ENCODE data around the gene IGFN1.

Gene IGFN1

GRCh38 chr1:201213926-201214325, 23.3 kb downstream of the IGFN1 start:
- no peak overlapping the region for H3K4me3 ChIP-seq
- no peak overlapping the region for H3K27ac ChIP-seq

GRCh38 chr1:201214461-201214860, 23.8 kb downstream of the IGFN1 start:
- H3K4me3 ChIP-seq: no peak overlapping the region
- H3K27ac ChIP-seq: no peak overlapping the region

DNA sequence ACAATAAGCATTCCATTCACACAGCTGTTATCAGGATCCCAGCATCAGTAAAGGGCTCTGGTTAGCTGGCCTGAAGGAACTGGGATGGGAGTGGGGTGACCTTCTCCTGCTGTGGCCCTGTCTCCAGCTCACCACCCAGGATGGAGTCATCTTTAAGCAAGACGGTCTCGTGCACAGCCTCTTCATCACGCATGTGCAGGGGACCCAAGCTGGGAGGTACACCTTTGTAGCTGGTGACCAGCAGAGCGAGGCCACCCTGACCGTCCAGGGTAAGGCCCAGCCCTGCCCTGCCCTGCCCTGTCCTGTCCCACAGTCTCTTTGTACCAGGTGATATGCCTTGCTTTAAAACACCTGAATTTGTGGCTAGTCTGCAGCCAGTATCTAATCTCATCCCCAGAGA, 24.3 kb downstream of the IGFN1 start:
- Histone ChIP-seq H3K27ac (no peak overlapping the region), H3K4me3 (no peak overlapping the region)

DNA sequence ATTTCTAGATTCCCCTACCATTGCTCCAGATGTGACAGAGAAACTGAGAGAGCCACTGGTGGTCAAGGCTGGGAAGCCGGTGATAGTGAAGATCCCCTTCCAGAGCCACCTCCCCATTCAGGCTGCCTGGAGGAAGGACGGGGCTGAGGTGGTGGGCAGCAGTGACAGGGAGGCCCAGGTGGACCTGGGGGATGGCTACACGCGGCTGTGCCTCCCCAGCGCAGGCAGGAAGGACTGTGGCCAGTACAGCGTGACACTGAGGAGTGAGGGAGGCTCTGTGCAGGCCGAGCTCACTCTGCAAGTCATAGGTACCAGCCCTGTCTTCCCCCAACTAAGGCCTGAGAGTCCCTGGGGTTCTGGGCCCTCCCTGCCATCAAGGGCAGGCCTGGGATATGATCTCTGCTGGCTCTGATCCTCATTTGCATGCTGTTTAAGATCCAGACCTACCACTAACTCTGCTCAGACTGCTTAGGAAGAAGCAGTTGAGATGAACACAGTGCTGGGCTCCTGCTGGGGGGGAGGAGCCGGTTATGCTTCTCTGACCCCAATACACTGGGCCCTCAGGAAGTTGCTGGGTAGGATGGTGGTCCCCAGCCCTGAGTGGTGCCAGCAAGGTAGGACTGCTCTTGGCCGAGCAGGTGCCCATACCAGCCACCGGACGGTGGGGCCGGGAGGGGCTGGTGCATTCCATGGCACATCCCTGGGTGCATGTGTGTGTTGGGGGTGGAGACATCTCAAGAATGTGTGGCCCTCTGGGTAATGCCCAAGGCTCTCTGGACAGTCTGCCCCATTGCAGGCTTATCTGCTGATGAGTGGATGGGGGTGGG, 25.1 kb downstream of the IGFN1 start:
- Histone ChIP-seq H3K4me3 (no peak overlapping the region), H3K27ac (no peak overlapping the region)

DNA sequence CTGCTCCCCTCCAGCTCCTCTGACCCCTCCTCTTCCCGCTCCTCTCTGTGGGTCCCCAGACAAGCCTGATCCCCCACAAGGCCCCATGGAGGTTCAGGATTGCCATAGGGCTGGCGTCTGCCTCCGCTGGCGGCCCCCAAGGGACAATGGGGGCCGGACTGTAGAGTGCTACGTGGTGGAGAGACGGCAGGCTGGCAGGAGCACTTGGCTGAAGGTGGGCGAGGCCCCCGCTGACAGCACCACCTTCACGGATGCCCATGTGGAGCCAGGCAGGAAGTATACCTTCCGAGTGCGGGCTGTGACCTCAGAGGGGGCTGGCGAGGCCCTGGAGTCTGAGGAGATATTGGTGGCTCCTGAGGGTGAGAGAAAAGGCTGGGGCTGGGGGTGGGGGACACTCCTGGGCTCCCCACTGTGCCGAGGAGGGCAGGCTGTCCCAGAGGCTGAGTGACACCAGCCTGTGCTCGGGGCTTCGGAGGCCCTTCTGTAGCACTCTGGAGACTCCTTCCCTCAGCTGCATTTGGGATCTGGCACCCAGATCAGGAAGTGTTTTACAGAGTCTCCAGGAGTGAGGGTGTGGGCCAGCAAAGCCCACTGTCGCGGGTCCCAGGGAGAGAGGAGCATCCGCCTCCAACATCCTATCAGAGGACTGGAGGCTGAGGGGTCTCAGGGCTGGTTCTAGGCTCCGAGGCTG, 25.9 kb downstream of the IGFN1 start:
- H3K27ac ChIP-seq: no peak overlapping the region
- H3K4me3 ChIP-seq: no peak overlapping the region

- Histone ChIP-seq H3K27ac (no peak overlapping the region), H3K4me3 (no peak overlapping the region)
These were observed 26.5 kb downstream of the IGFN1 start for GRCh38 chr1:201217146-201217545.

- H3K4me3 ChIP-seq: no peak overlapping the region
- no peak overlapping the region for H3K27ac ChIP-seq
These were observed 27.2 kb downstream of the IGFN1 start for GRCh38 chr1:201217851-201218250.

GRCh38 chr1:201218409-201218808, 27.8 kb downstream of the IGFN1 start:
- H3K27ac ChIP-seq: no peak overlapping the region
- no peak overlapping the region for H3K4me3 ChIP-seq

GRCh38 chr1:201219481-201220387, 29.1 kb downstream of the IGFN1 start:
- Histone ChIP-seq H3K4me3 (no peak overlapping the region), H3K27ac (no peak overlapping the region)

DNA sequence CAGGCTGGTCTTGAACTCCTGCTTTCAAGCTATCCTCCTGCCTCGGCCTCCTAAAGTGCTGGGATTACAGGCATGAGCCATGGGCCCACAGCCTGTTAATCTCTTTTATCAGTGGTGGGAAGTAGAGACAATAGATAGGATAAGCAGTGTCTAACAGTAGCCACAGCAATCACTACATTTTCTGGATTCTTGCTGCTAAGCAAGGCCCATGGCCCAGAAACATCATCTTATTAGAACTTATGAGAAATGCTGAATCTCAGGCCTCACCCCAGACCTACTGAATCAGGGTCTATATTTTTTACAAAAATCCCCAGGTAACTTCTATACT, 29.7 kb downstream of the IGFN1 start:
- no peak overlapping the region for H3K4me3 ChIP-seq
- H3K27ac ChIP-seq: no peak overlapping the region

DNA sequence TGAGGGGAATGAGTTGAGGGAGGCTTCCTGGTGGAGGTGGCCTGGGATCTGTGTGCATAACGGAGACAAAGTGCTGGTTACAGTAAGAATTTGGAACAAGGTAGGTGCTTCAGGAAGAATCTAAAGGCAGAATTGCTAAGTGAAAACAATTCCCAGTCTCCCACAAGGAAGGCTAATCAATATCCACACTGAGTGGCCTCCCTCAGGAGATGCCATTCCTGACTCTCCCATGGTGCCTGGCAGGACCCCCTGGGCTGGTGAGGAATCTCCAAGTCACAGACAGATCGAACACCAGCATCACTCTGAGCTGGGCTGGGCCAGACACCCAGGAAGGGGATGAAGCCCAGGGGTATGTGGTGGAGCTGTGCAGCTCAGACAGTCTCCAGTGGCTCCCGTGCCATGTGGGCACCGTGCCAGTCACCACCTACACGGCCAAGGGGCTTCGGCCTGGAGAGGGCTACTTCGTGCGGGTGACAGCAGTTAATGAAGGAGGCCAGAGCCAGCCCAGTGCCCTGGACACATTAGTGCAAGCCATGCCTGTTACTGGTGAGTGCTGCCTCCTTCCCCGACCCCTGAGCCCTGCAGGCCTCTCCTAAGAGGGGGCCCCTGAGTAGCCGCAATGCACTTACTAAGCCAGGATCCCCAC, 30.7 kb downstream of the IGFN1 start:
- H3K4me3 ChIP-seq: no peak overlapping the region
- no peak overlapping the region for H3K27ac ChIP-seq

DNA sequence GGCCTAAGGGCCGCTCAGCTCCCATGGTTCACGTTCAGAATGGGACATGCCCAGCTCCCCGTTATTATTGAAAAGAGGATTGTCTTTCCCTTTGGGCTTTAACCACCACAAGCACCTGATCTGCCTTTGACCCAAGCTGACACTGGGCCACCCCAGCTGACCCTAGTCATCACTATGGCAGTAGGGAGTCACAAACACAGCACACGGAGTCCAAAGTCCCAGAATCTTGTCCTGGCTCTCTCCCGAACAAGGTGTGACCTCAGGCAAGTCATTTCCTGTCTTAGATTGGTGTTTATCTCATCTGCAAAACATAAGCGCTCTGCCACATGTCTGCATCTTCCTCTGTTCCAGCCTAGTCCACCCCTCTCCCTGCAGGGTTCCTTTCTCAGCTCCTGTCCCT, 31.5 kb downstream of the IGFN1 start:
- Histone ChIP-seq H3K4me3 (no peak overlapping the region), H3K27ac (no peak overlapping the region)

- no peak overlapping the region for H3K4me3 ChIP-seq
- no peak overlapping the region for H3K27ac ChIP-seq
These were observed 33.4 kb downstream of the IGFN1 start for GRCh38 chr1:201223852-201224665.

DNA sequence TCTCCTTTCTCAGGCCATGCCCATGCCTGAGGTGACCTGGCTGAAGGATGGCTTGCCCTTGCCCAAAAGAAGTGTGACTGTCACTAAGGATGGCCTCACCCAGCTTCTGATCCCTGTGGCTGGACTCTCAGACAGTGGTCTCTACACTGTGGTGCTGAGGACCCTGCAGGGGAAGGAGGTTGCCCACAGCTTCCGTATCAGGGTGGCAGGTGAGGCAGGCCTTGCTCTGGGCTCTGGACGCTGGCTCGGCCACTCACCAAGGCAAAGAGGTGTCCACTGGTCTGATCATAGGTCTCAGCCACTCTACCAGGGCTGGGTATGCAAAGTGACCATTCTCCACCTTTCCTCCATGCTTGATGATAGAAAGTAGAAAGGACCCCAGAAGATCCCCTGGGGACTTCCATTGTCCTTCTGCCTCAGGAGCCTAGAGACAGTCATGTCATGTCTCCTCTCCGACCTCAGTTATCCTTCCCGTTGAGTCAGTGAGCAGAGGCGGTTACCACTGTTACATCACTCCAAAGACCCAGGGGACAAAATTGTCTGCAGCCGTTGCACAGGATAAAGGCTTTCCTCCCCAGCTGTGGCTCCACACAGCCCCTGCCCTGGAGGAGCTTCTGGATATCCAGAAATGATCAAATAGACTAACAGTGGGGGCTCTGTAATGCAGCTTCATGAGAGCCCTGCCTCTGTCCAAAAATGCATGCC, 34.2 kb downstream of the IGFN1 start:
- no peak overlapping the region for H3K27ac ChIP-seq
- no peak overlapping the region for H3K4me3 ChIP-seq

GRCh38 chr1:201226178-201226514, 35.5 kb downstream of the IGFN1 start:
- H3K4me3 ChIP-seq: no peak overlapping the region
- no peak overlapping the region for H3K27ac ChIP-seq

- H3K4me3 ChIP-seq: no peak overlapping the region
- H3K27ac ChIP-seq: no peak overlapping the region
These were observed 36.4 kb downstream of the IGFN1 start for GRCh38 chr1:201226859-201227488.

DNA sequence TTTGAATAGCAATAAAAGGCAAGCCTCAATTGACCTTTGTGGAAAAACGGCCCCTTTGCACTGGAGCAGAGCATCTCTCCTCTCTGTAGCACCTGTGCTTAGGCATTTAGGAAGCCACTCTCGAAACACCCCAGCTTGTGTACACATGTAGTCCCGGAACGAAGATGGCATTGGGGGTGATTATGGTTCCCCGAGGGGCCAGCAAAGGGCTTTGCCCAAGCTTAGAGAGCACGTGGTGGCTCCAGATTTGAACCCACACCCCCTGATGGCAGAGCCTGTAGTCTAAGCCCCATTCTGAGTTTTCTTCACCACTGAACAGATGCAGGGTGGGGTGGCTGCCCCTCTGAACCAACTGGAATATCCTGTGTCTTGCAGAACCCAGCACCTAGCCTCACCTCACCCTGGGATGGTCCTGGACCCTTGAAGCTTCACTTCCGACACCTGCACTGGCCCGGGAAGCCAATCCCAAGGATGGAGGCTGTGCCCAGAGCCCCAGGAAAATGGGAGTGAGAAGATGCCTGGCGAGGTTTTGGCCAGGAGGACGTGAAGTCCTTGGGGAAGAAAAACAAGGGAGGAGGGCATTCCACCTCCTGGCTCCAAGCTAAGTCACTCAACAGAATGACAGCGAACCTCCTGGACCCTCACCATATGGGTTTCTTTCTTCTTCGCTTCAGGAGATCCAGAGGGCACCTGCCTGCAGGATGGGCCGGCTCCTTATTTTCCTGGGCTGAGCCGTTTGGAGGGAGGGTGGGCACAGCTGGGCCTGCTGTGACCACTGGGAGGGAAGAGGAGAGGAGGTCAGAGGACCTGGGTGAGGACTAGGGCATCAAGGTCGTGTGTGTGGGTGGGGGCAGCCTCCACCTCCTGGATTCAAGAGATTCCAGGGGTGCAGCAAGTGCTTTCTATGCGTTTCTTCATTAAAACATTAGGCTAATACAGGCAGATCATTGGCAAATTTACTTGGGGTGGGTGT, 37.7 kb downstream of the IGFN1 start:
- Histone ChIP-seq H3K4me3 (no peak overlapping the region), H3K27ac (no peak overlapping the region)

All from skin epidermis (tissue), 12 donors.